EL (cell line): Measurements from ENCODE around the gene CTNNA3.
"Not testable (repeated sequence)": the region's sequence is repeated elsewhere in the genome, so short reads cannot be mapped to it uniquely, and the experiment has no call there.

ENCODE experiments used
- DNase-seq: peaks from one replicate; pipeline ENCODE4 v3.0.0-alpha.2; 2016

CTNNA3 gene

DNA sequence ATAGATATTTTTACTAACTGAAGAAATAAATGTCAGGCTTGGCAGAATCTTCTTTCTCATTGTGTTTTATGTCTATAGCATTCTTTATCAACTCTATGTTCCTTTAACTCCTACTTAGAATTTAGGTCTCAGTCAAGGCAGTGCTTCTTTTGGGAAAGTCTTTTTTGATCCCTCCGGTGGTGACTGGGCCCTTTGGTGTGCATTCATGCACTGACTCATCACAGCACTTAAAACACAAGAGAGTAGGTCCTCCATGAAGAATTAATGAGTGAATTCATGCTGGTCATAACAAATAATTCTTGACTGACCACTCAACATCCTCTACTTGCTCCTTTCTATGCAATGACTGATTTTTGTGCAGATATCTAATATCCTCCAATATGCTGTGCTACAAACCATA, 1229.0 kb downstream of the CTNNA3 start:
- no peak for DNase-seq

GRCh38 chr10:66466622-66467021, 1229.4 kb downstream of the CTNNA3 start:
- DNase-seq, result no peak

GRCh38 chr10:66463611-66464010, 1232.4 kb downstream of the CTNNA3 start:
- DNase-seq, result no peak

GRCh38 chr10:66457629-66458028, 1238.4 kb downstream of the CTNNA3 start:
- DNase-seq, result no peak

DNA sequence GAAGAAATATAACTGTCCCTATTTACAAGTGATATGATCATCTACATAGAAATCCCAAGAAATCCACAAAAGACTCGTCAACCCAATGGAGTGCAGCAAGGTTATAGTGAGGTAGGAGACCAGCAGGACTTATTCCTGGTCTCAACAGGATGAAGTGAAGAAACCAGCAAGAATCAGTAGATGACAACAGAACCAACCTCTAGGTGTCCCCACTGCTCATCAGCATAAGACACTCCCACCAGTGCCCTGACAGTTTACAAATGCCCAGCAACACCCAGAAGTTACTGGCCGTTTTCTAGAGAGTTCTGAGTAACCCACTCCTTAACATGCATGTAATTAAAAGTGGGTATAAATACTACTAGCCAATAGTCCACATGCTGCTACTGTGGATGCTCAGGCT, 1240.7 kb downstream of the CTNNA3 start:
- DNase-seq, result peak; percentile 1

GRCh38 chr10:66440568-66440967, 1255.4 kb downstream of the CTNNA3 start:
- no peak for DNase-seq

GRCh38 chr10:66414943-66415342, 1281.1 kb downstream of the CTNNA3 start:
- DNase-seq, result no peak

- no peak for DNase-seq
These were observed 1290.4 kb downstream of the CTNNA3 start for GRCh38 chr10:66405566-66405965.

DNA sequence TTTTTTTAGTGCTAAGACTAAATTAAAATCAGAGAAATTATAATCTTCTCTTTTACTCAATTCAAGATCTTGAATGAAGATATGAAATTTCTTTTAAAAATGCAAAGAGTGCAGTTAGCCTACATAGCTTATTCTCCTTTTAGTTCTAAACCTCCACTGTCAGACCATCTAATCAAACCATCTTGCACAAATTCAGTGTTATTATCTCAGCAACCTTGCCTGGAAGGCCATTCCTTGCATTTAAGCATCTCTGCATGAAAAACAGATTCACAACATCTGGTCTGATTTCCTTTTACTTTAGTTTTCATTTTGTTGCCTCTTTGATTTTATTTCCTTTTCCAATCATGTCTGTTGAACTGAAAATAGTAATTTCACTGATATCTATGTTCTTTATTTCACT, 1297.3 kb downstream of the CTNNA3 start:
- no peak for DNase-seq

DNA sequence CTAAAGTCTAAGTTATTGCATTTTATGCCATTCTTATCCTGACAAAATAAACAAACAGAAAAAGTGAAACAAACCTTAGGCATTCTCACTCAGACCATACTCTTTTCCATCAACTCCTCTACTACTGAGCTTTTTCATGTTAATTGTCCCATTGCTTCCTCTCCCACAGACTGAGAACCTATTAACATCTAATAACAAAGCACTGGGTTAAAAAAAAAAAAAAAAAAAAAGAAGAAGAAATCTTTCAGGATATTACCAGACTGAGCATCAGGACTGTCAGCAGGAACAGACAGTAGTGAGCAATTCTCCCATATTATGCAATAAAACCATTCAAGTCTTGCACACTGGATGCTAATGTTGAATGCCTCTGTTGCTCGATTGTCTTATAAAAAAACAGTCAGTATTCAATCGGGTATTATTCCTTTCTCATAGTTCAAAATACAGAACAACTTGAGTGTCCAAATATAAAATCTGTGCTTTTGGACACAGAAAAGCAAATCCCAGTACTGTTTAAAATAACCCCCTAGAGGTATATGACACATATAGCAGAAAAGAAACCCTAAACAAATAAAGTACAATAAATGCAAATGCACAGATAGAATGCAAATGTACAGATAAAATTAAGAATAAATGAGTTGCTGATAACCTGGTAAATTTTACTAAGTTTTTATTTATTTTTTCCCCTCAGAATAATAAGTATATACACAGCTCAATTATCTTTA, 1301.5 kb downstream of the CTNNA3 start:
- DNase-seq, result no peak

DNA sequence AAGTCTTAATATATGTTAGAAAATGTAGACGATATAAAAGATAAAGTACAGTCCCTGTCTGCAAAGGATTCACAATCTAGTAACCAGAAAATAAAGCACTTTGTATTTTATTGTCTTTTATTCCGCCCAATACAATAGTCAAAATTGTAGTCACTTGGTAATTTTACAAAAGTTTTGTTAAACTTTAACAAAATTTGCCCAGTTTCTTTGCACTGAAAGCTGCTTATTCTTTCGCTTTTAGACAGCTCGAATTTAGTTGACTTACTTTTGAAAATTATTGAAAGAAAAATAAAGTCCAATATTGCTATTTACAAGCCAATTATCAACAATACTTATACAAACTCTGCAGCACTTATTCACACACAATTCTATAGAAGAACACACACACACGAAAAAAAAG, 1305.1 kb downstream of the CTNNA3 start:
- no peak for DNase-seq

DNA sequence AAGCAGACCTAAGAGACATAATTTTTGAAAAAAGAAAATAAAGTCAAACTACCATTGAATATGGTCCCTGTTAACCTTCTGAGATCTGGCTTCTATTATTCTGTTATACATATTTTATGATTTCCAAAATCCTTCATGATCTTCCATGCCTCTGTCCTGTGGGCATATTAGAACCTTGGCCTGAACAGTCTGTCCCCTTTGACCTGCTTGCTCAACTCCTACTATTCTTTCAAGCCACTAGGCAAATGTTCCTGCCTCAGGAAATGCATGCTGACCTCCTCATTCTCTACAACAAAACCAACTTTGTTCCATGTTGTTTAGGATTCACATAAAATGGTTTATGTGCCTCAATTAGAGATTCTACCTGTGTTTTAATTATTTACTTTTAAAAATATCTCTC, 1315.0 kb downstream of the CTNNA3 start:
- no peak for DNase-seq

GRCh38 chr10:66378117-66378876, 1317.7 kb downstream of the CTNNA3 start:
- peak; percentile 21 for DNase-seq

DNA sequence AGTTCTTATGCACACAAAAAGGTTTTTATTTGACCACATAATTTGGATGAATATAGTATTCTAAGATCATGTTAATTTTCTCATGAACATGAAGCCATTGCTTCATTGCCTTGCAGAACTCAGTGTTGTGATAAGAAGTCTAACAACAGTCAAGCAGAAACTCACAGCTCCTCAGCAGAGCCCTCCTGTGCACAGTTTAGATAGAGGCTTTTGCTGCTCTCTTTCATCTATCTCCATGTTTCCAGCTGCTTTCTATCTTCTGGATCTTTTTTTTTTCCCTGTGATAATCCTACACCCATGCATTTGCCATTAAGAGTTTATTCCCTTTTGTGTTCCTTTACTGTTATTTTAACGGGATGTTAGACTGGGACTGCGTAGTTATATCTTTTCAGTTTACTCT, 1327.8 kb downstream of the CTNNA3 start:
- DNase-seq, result no peak

- no peak for DNase-seq
These were observed 1329.8 kb downstream of the CTNNA3 start for GRCh38 chr10:66366163-66366562.

DNA sequence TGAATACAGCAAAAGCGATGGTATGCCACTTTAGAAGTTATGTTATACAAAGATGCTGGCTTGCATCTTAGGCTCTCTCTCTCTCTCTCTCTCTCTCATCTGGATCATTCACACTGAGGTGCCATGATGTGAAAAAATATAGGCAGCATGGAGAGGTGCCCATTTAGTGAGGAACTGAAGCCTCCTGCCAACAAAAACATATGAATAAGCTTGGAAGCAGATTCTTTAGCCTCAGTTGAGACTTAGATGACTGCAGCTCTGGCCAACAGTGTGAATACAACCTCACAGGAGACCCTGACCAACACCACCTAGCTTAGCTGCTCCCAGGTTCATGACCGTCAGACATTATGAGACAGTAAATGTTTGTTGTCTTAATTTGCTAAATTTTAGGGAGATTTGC, 1330.3 kb downstream of the CTNNA3 start:
- no peak for DNase-seq

- no peak for DNase-seq
These were observed 1333.5 kb downstream of the CTNNA3 start for GRCh38 chr10:66362522-66362921.

DNA sequence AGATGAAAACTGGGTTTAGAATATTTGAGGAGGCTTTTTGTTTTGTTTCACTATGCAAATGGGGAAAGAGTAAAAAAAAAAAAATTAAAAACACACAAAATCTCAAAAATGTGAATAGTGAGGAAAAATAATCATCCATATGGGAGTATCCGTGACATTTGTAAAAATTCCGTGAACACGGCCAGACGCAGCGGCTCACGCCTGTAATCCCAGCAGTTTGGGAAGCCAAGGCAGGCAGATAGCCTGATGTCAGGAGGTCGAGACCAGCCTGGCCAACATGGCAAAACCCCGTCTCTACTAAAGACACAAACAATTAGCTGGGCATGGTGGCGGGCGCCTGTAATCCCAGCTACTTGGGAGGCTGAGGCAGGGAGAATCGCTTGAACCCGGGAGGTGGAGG, 1342.2 kb downstream of the CTNNA3 start:
- not testable (repeated sequence) for DNase-seq

- no peak for DNase-seq
These were observed 1342.6 kb downstream of the CTNNA3 start for GRCh38 chr10:66353422-66353821.

DNA sequence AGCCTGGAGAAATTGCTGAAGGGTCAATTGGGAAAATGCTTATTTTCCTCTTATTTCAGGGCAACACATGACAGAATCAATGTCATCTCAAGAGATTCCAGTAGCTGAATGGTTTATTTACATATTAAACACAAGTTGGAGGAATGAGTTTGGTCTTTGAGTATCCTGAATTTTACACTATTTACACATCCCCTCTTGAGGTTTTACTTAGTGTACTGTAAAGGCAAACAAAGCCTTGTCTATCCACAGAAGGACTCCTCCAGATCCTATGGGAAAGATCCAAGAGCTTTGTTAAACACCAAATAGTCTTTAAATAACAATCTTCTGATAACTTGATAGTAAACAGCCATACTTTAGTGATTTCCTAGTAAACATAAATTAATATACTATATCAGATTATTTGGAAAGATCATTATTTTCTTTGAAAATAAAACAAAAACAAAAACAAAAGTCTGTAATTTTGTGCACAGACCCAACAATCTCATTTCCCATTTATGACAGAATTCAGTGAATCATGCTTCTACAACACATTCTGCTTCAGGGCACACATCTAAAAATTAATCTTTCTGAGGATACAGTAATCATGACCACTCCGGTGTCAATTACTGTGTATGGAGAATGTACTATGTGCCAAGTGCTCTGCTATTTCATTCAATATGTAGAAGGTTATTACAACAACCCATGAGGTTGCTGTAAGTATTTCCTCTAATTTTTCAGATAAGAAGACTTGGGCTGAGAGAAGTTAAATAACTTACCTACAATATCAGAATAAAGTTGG, 1345.2 kb downstream of the CTNNA3 start:
- DNase-seq, result no peak

- peak; percentile 6 for DNase-seq
These were observed 1346.3 kb downstream of the CTNNA3 start for GRCh38 chr10:66349726-66350125.

DNA sequence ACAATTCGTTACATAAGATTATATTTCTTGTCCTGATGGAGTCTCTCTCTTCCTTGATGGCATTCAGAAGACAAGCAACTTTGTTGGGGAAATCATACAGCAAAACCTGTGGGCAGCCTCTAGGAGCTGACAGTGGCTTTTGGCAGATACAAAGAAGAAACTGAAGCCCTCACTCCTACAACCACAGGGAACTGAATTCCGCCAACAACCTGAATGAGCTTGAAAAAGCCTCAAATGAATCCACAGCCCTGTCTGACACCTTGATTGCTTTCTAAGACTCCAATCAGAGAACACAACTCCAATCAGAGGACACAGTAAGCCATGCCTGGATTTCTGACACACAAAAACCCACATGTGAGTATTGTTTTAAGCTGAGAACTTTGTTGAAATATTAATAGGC, 1346.9 kb downstream of the CTNNA3 start:
- no peak for DNase-seq

- DNase-seq, result no peak
These were observed 1358.8 kb downstream of the CTNNA3 start for GRCh38 chr10:66337211-66337610.

DNA sequence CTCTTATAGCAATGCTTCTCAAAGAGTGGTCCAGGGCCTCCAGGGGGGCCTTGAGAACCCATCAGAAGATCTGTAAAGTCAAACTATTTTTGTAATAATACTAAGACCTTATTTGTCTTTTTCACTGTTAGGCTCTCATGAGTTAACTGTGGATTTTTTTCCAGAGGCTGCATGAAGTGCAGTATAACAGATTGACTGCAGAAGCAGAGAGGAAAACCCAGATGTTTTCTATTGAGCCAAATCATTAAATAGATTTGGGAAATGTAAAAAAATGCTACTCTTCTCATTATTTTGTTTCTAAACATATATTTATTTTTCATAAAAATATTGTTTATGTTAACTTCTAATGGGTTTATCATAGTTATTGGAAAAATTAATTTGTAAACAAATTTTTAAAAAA, 1359.2 kb downstream of the CTNNA3 start:
- DNase-seq, result no peak
